Measurements from ENCODE around the gene USP40. TPM values are rescaled to one million over a fixed set of nuclear protein-coding genes. Genes with fewer than 3 reads are reported as not detected.

USP40 gene
- total RNA-seq, 2 experiments from 2014 or later: 0.51 to 1.7 TPM

GRCh38 chr2:233426619-233427342, 139.8 kb downstream of the USP40 start:
- TF ChIP-seq CTCF (conservative IDR thresholded peaks at IDR 0.05; ENCODE audit: low read length) (no peak), EZH2phosphoT487 (IDR thresholded peaks at IDR 0.05; ENCODE audit: borderline replicate concordance, low read depth, low read length) (no peak)
- peaks cover 33% of the 10 kb centered on the region for H3K36me3 ChIP-seq (ENCODE audit: insufficient read depth, low read length)
- H3K79me2 ChIP-seq (ENCODE audit: insufficient read depth, low read depth, low read length): peaks cover 18% of the 10 kb centered on the region; the same call in 1 of the 2 replicates
- H3K4me2 ChIP-seq (ENCODE audit: low read length): no peak overlapping the region
- no peak overlapping the region for H3K4me3 ChIP-seq (ENCODE audit: low read depth, low read length, poor library complexity, severe bottlenecking)
- BruUV-seq (replicated peaks): no TSS peak
- H3K4me1 ChIP-seq (ENCODE audit: insufficient read depth, low read length, poor library complexity, severe bottlenecking): peaks cover 12% of the 10 kb centered on the region
- no peaks in the 10 kb centered on the region for H4K20me1 ChIP-seq (ENCODE audit: insufficient read depth, low read length)
- ChIA-PET CTCF (ENCODE audit: unreplicated experiment) (no interaction called here), POLR2A (interaction anchor here (0.8 to 1.6 kb wide), 4 partner anchors 9 to 73 kb away, joined by 3 to 7 read pairs (median 4); partner anchors contain the start of gene DGKD)
- intact Hi-C loops (cut with micrococcal nuclease; ENCODE audit: unreplicated experiment): no loop called here
- no peak overlapping the region for H3K27ac ChIP-seq (ENCODE audit: low read depth, low read length, poor library complexity, severe bottlenecking)
- H3K9me3 ChIP-seq (ENCODE audit: low read length): 0 out of 2 replicates have a peak, but pooled peaks cover 7% of the 10 kb centered on the region
- no peaks in the 10 kb centered on the region for H3K9me2 ChIP-seq (ENCODE audit: insufficient read depth, low read length)
- no peak for DNase-seq (ENCODE audit: low spot score)
- H2AFZ ChIP-seq (ENCODE audit: low read length): no peak overlapping the region

Other genes with a start within 250 kb of the USP40 start
- 51.3 and 62.9 TPM in 2 replicates for gene DGKD, start 212.3 kb downstream of the USP40 start, total RNA-seq (2014; rRNA removed; shearing (Covaris generic))
- 271 and 305 TPM in 2 replicates for gene DGKD, start 212.3 kb downstream of the USP40 start, total RNA-seq (2022)
- gene UGT1A8, start 50.9 kb upstream of the USP40 start, total RNA-seq (2014; rRNA removed; shearing (Covaris generic)): not detected in 2 replicates
- not detected in 2 replicates for gene UGT1A8, start 50.9 kb upstream of the USP40 start, total RNA-seq (2022)
- not detected in 2 replicates for gene UGT1A10, start 69.7 kb upstream of the USP40 start, total RNA-seq (2014; rRNA removed; shearing (Covaris generic))
- gene UGT1A10, start 69.7 kb upstream of the USP40 start, total RNA-seq (2022): not detected in 2 replicates
- gene UGT1A9, start 105.1 kb upstream of the USP40 start, total RNA-seq (2014; rRNA removed; shearing (Covaris generic)): not detected in 2 replicates
- gene UGT1A9, start 105.1 kb upstream of the USP40 start, total RNA-seq (2022): not detected in 2 replicates
- gene UGT1A7, start 115.1 kb upstream of the USP40 start, total RNA-seq (2014; rRNA removed; shearing (Covaris generic)): not detected in 2 replicates
- not detected in 2 replicates for gene UGT1A7, start 115.1 kb upstream of the USP40 start, total RNA-seq (2022)
- not detected in 2 replicates for gene UGT1A6, start 126.1 kb upstream of the USP40 start, total RNA-seq (2014; rRNA removed; shearing (Covaris generic))
- not detected in 2 replicates for gene UGT1A6, start 126.1 kb upstream of the USP40 start, total RNA-seq (2022)
- not detected in 2 replicates for gene UGT1A5, start 146.1 kb upstream of the USP40 start, total RNA-seq (2014; rRNA removed; shearing (Covaris generic))
- not detected in 2 replicates for gene UGT1A5, start 146.1 kb upstream of the USP40 start, total RNA-seq (2022)
- not detected in 2 replicates for gene UGT1A4, start 152.0 kb upstream of the USP40 start, total RNA-seq (2014; rRNA removed; shearing (Covaris generic))
- not detected in 2 replicates for gene UGT1A4, start 152.0 kb upstream of the USP40 start, total RNA-seq (2022)
- not detected in 2 replicates for gene UGT1A3, start 162.3 kb upstream of the USP40 start, total RNA-seq (2014; rRNA removed; shearing (Covaris generic))
- not detected in 2 replicates for gene UGT1A3, start 162.3 kb upstream of the USP40 start, total RNA-seq (2022)
- not detected in 2 replicates for gene UGT1A1, start 193.5 kb upstream of the USP40 start, total RNA-seq (2014; rRNA removed; shearing (Covaris generic))
- not detected in 2 replicates for gene UGT1A1, start 193.5 kb upstream of the USP40 start, total RNA-seq (2022)
- not detected in 2 replicates for gene MROH2A, start 211.5 kb upstream of the USP40 start, total RNA-seq (2014; rRNA removed; shearing (Covaris generic))
- not detected in 2 replicates for gene MROH2A, start 211.5 kb upstream of the USP40 start, total RNA-seq (2022)